ENCODE measurements around the gene ADAM15.

The ADAM15 gene

GRCh38 chr1:155073377-155074242 lies 22.5 kb downstream of the ADAM15 start:
- no peak for FAIRE-seq

- no peak for FAIRE-seq
These were observed 24.4 kb downstream of the ADAM15 start for GRCh38 chr1:155075535-155075934.

- no peak for FAIRE-seq
These were observed 25.3 kb downstream of the ADAM15 start for GRCh38 chr1:155076371-155076770.

- FAIRE-seq = no peak
These were observed 26.2 kb downstream of the ADAM15 start for GRCh38 chr1:155077346-155077745.

GRCh38 chr1:155077758-155078445 lies 26.8 kb downstream of the ADAM15 start:
- FAIRE-seq = no peak

- no peak for FAIRE-seq
These were observed 27.5 kb downstream of the ADAM15 start, which contains the start of gene EFNA3 for GRCh38 chr1:155078469-155079209. EFNA3 (plus strand) TSS chr1:155078837; CDS start chr1:155078942, 105 bp downstream.

- no peak for FAIRE-seq
These were observed 28.0 kb downstream of the ADAM15 start for GRCh38 chr1:155079210-155079486.

- no peak for FAIRE-seq
These were observed 28.6 kb downstream of the ADAM15 start for GRCh38 chr1:155079487-155080311.

- FAIRE-seq = no peak
These were observed 29.5 kb downstream of the ADAM15 start for GRCh38 chr1:155080312-155081228.

GRCh38 chr1:155081472-155082300 lies 30.6 kb downstream of the ADAM15 start:
- FAIRE-seq = no peak

- no peak for FAIRE-seq
These were observed 31.4 kb downstream of the ADAM15 start for GRCh38 chr1:155082301-155083051.

- no peak for FAIRE-seq
These were observed 32.0 kb downstream of the ADAM15 start for GRCh38 chr1:155083052-155083541.

GRCh38 chr1:155083865-155084721 lies 33.0 kb downstream of the ADAM15 start:
- FAIRE-seq = no peak

- peak; percentile 89 for FAIRE-seq
These were observed 33.8 kb downstream of the ADAM15 start for GRCh38 chr1:155084722-155085503.

GRCh38 chr1:155085504-155086127 lies 34.5 kb downstream of the ADAM15 start:
- no peak for FAIRE-seq

- no peak for FAIRE-seq
These were observed 35.1 kb downstream of the ADAM15 start for GRCh38 chr1:155086128-155086741.
